Cardiac muscle cell (in vitro differentiated cells and primary cell): ENCODE measurements around the gene PHF20. TPM values are rescaled to one million over a fixed set of nuclear protein-coding genes. Genes with fewer than 3 reads are reported as not detected.

Source experiments
- DNase-seq, 2 donors: peaks; one replicate each; pipeline versions ENCODE4 v3.0.0 to v3.0.0-alpha.2; 2010 to 2017; ENCODE audit warnings: low read depth in 1 of 2, low spot score in 1 of 2
- H3K27ac ChIP-seq: fragments of 200-600 bp; sonication (generic); 2 replicates; pipeline ENCODE4 v1.5.1; 2016
- H3K27me3 ChIP-seq: fragments of 200-600 bp; sonication (generic); 2 replicates; pipeline ENCODE4 v1.6.0; 2016; ENCODE audit warnings: control low read depth
- H3K36me3 ChIP-seq: fragments of 200-600 bp; sonication (generic); 2 replicates; pipeline ENCODE4 v1.5.1; 2016; ENCODE audit warnings: control low read depth
- H3K4me1 ChIP-seq: fragments of 200-600 bp; sonication (generic); 2 replicates; pipeline ENCODE4 v1.8.1; 2017; ENCODE audit warnings: low read depth, mild to moderate bottlenecking, mixed run types
- H3K4me3 ChIP-seq: fragments of 200-600 bp; sonication (generic); 2 replicates; pipeline ENCODE4 v1.5.1; 2016; ENCODE audit warnings: mild to moderate bottlenecking
- H3K9me3 ChIP-seq: fragments of 200-600 bp; sonication (generic); 2 replicates; pipeline ENCODE4 v1.5.1; 2017; ENCODE audit warnings: low read depth, mild to moderate bottlenecking, control low read depth
- polyA plus RNA-seq: library from polyadenylated mRNA; unstranded; fragments of >200 nt; fragmentation: Nextera tagmentation; extraction: Ambion mirVana; gene quantifications from 2 replicates; pipeline ENCODE4 v1.2.1, GENCODE V29; 2016
- total RNA-seq: library from RNA; depleted of rRNA; stranded (reverse); fragments of >200 nt; gene quantifications from 2 replicates; pipeline ENCODE4 v1.2.3, GENCODE V29; 2016
- TF ChIP-seq, protein P1 (sequence below): IDR thresholded peaks from 2 replicates; pipeline ENCODE4 v1.5.1; 2012; ENCODE audit warnings: low read depth, mild to moderate bottlenecking, low read length

Gene PHF20
- total and polyA plus RNA-seq, 2 experiments from 2014 or later = 42.0 to 49.6 TPM

GRCh38 chr20:35967979-35968640 is 196.3 kb downstream of the PHF20 start, which contains the start of gene CNBD2:
Gene CNBD2, plus strand, starts transcription at chr20:35968590. Its CDS starts 173 bp downstream, at chr20:35968763.
- no peaks in the 10 kb centered on the region for H3K27me3 ChIP-seq
- DNase-seq = no peak
- no peak within 1 kb of the TSS for H3K4me3 ChIP-seq
- H3K4me1 ChIP-seq = no peaks in the 10 kb centered on the region
- H3K36me3 ChIP-seq = no peaks in the 10 kb centered on the region
- TF ChIP-seq, protein P1, sequence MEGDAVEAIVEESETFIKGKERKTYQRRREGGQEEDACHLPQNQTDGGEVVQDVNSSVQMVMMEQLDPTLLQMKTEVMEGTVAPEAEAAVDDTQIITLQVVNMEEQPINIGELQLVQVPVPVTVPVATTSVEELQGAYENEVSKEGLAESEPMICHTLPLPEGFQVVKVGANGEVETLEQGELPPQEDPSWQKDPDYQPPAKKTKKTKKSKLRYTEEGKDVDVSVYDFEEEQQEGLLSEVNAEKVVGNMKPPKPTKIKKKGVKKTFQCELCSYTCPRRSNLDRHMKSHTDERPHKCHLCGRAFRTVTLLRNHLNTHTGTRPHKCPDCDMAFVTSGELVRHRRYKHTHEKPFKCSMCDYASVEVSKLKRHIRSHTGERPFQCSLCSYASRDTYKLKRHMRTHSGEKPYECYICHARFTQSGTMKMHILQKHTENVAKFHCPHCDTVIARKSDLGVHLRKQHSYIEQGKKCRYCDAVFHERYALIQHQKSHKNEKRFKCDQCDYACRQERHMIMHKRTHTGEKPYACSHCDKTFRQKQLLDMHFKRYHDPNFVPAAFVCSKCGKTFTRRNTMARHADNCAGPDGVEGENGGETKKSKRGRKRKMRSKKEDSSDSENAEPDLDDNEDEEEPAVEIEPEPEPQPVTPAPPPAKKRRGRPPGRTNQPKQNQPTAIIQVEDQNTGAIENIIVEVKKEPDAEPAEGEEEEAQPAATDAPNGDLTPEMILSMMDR = no peak
- H3K27ac ChIP-seq = no peak within 1 kb of the TSS
- H3K9me3 ChIP-seq = no peaks in the 10 kb centered on the region

DNA sequence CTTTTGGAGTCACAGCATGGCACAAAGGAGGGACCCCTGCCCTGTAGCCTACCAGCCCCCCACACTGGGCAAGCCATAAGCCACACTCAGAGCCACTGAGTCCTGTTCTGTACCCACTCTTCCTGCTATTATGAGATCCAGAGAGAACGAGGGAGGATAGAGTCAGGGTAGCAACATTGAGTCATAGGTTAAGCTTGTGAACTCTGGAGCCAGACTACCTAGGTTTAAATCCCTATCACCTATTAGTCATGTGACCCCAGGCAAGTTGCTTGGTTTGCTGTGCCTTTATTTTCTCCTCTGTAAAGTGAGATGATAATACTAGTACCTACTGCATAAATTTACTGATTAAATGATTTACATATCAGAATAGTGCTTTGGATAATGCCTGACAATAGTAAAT is 197.1 kb downstream of the PHF20 start:
- Histone ChIP-seq H3K36me3 (no peaks in the 10 kb centered on the region), H3K4me1 (no peaks in the 10 kb centered on the region), H3K27ac (no peak overlapping the region), H3K27me3 (no peaks in the 10 kb centered on the region), H3K9me3 (no peaks in the 10 kb centered on the region), H3K4me3 (no peak overlapping the region)
- TF ChIP-seq, protein P1 = no peak
- no peak for DNase-seq

DNA sequence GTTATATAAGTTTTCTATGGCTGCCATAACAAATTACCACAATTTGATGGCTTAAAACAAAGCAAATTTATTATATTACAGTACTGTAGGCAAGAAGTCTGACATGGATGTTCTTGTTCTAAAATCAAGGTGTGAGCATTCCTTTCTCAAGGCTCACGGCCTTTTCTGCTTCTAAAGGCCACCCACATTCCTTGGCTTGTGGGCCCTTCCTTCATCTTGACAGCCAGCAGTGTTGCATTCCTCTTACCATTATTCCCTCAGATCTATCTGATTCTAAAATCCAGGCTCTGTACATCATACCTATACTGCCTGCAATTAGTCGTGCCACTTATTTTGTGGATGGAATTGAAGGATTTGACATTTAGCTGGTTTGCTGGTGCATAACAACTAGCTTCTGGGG is 200.2 kb downstream of the PHF20 start:
- Histone ChIP-seq H3K4me3 (no peak overlapping the region), H3K27ac (no peak overlapping the region), H3K27me3 (no peaks in the 10 kb centered on the region), H3K36me3 (no peaks in the 10 kb centered on the region), H3K9me3 (no peaks in the 10 kb centered on the region), H3K4me1 (no peaks in the 10 kb centered on the region)
- TF ChIP-seq, protein P1 = no peak
- no peak for DNase-seq

GRCh38 chr20:35972462-35972861 is 200.6 kb downstream of the PHF20 start:
- H3K27me3 ChIP-seq = no peaks in the 10 kb centered on the region
- no peak overlapping the region for H3K4me3 ChIP-seq
- no peak overlapping the region for H3K27ac ChIP-seq
- H3K4me1 ChIP-seq = no peaks in the 10 kb centered on the region
- no peaks in the 10 kb centered on the region for H3K36me3 ChIP-seq
- H3K9me3 ChIP-seq = no peaks in the 10 kb centered on the region
- TF ChIP-seq, protein P1 = no peak
- DNase-seq = no peak

- no peak overlapping the region for H3K4me3 ChIP-seq
- no peaks in the 10 kb centered on the region for H3K27me3 ChIP-seq
- H3K36me3 ChIP-seq = no peaks in the 10 kb centered on the region
- TF ChIP-seq, protein P1 = no peak
- H3K27ac ChIP-seq = no peak overlapping the region
- no peaks in the 10 kb centered on the region for H3K9me3 ChIP-seq
- no peak for DNase-seq
- no peaks in the 10 kb centered on the region for H3K4me1 ChIP-seq
Observed at GRCh38 chr20:35974256-35974655, 202.4 kb downstream of the PHF20 start.
